UCSD-AML1 (cell line): ENCODE measurements around the gene ERP27.

Experiments used
- DNase-seq: peaks from one replicate; lab custom pipeline; 2025; ENCODE audit not compliant: unreplicated experiment; lab: John Stamatoyannopoulos, UW

Gene ERP27

GRCh38 chr12:14904854-14905253 lies 33.5 kb downstream of the ERP27 start:
- no peak for DNase-seq

- no peak for DNase-seq
Observed at GRCh38 chr12:14903386-14904098, 34.8 kb downstream of the ERP27 start.

GRCh38 chr12:14902465-14902864 lies 35.9 kb downstream of the ERP27 start:
- DNase-seq, result no peak

GRCh38 chr12:14901228-14901562 lies 37.1 kb downstream of the ERP27 start:
- no peak for DNase-seq

GRCh38 chr12:14900521-14901227 lies 37.7 kb downstream of the ERP27 start:
- DNase-seq, result no peak

- DNase-seq, result no peak
Observed at GRCh38 chr12:14896521-14897169, 41.7 kb downstream of the ERP27 start.

GRCh38 chr12:14893506-14894250 lies 44.7 kb downstream of the ERP27 start:
- DNase-seq, result no peak

GRCh38 chr12:14892726-14893505 lies 45.4 kb downstream of the ERP27 start:
- no peak for DNase-seq

- no peak for DNase-seq
Observed at GRCh38 chr12:14890701-14891100, 47.6 kb downstream of the ERP27 start.

GRCh38 chr12:14886271-14886670 lies 52.1 kb downstream of the ERP27 start:
- DNase-seq, result no peak

- no peak for DNase-seq
Observed at GRCh38 chr12:14885718-14886221, 52.6 kb downstream of the ERP27 start, which contains the start of gene MGP. MGP (minus strand) TSS chr12:14885854; CDS start chr12:14885791, 63 bp downstream.

- DNase-seq, result peak; percentile 57
Observed at GRCh38 chr12:14884458-14884878, 53.9 kb downstream of the ERP27 start.

- DNase-seq, result no peak
Observed at GRCh38 chr12:14883686-14884085, 54.7 kb downstream of the ERP27 start.

- no peak for DNase-seq
Observed at GRCh38 chr12:14880890-14881453, 57.4 kb downstream of the ERP27 start.

- DNase-seq, result no peak
Observed at GRCh38 chr12:14879222-14879933, 59.0 kb downstream of the ERP27 start.

GRCh38 chr12:14878488-14878887 lies 59.8 kb downstream of the ERP27 start:
- DNase-seq, result no peak

- DNase-seq, result no peak
Observed at GRCh38 chr12:14876833-14877232, 61.5 kb downstream of the ERP27 start.

- no peak for DNase-seq
Observed at GRCh38 chr12:14874882-14875281, 63.5 kb downstream of the ERP27 start.

- DNase-seq, result no peak
Observed at GRCh38 chr12:14873440-14874185, 64.7 kb downstream of the ERP27 start.
